ENCODE measurements around the gene KCNQ1OT1. TPM values are rescaled to one million over a fixed set of nuclear protein-coding genes. Genes with fewer than 3 reads are reported as not detected.

The KCNQ1OT1 gene
- total and polyA plus RNA-seq, 9 of the 15 experiments (the other 6 are each of a cell fraction or from before 2014, with no cell fraction given): 0.04 to 2.3 (median 0.74) TPM

GRCh38 chr11:2685051-2685450 lies 14.7 kb downstream of the KCNQ1OT1 start:
- H2AFZ ChIP-seq (ENCODE audit: low read depth, low read length): no peak overlapping the region
- no peak overlapping the region for H3K9ac ChIP-seq (ENCODE audit: insufficient read depth in 1 of 2, low read depth in 2 of 2, low read length in 2 of 2)
- FAIRE-seq (no peak), ATAC-seq (no peak), DNase-seq (ENCODE audit: extremely low read depth in 1 of 4, low spot score in 3 of 4) (no peak)
- in situ Hi-C loops (cut with MboI): no loop called here
- peaks cover 6% of the 10 kb centered on the region for H3K9me1 ChIP-seq (ENCODE audit: control insufficient read depth, insufficient read depth, low read length)
- 58% methylated on average over 6 of the region's 6 CpGs for WGBS (ENCODE audit: insufficient coverage, low coverage, missing lambda C conversion rate)
- H3K4me2 ChIP-seq (ENCODE audit: insufficient read depth, low read length): no peak overlapping the region
- POLR2A ChIA-PET: interaction anchor here (0.8 kb wide), 1 partner anchor 66 kb away, joined by 4 read pairs; no protein-coding TSS in a partner anchor
- peaks cover 59% of the 10 kb centered on the region for H4K20me1 ChIP-seq (replicated peaks; ENCODE audit: control insufficient read depth, insufficient read depth, low read length)
- H3K4me3 ChIP-seq: no peak overlapping the region
- BruUV-seq (replicated peaks): no TSS peak
- no peaks in the 10 kb centered on the region for H3K27me3 ChIP-seq (ENCODE audit: control insufficient read depth in 2 of 2, insufficient read depth in 2 of 2, low read length in 2 of 2)
- peaks cover 10 to 13% of the 10 kb centered on the region in 2 experiments; a peak in 4 of 5 replicates for H3K4me1 ChIP-seq (replicated peaks in 1 of 2; ENCODE audit: control insufficient read depth in 2 of 2, insufficient read depth in 2 of 2, low read length in 2 of 2)
- no peaks in the 10 kb centered on the region for H3K9me3 ChIP-seq (replicated peaks; ENCODE audit: control insufficient read depth, insufficient read depth, low read depth, low read length)
- no peak for TF ChIP-seq UBTF (IDR thresholded peaks at IDR 0.05; ENCODE audit: borderline replicate concordance in 1 of 2, low read depth in 2 of 2, low read length in 2 of 2)
- no peak for TF ChIP-seq KLF6 (CRISPR knock-in tag; IDR thresholded peaks at IDR 0.05; ENCODE audit: borderline replicate concordance)
- TF ChIP-seq RAD21 (CRISPR knock-in tag; conservative IDR thresholded peaks at IDR 0.05 in 1 of 2, IDR thresholded peaks at IDR 0.05 in 1 of 2): no peak
- no peak for TF ChIP-seq ZBTB1 (CRISPR knock-in tag; IDR thresholded peaks at IDR 0.05; ENCODE audit: borderline replicate concordance, low read depth)
- TF ChIP-seq ZNF274 (IDR thresholded peaks at IDR 0.05; ENCODE audit: borderline replicate concordance, low read depth, low read length): no peak
- TF ChIP-seq CCAR2 (IDR thresholded peaks at IDR 0.05; ENCODE audit: low read depth, low read length): no peak
- TF ChIP-seq, protein P1, sequence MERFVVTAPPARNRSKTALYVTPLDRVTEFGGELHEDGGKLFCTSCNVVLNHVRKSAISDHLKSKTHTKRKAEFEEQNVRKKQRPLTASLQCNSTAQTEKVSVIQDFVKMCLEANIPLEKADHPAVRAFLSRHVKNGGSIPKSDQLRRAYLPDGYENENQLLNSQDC (CRISPR knock-in tag; IDR thresholded peaks at IDR 0.05): no peak
- peaks cover 82% of the 10 kb centered on the region for H3K79me2 ChIP-seq (ENCODE audit: control insufficient read depth, insufficient read depth, low read length)
- CTCF ChIA-PET (ENCODE audit: low intra/inter-chr PET ratio): no interaction called here
- intact Hi-C loops (cut with micrococcal nuclease): no loop called here
- no peak overlapping the region for H3K27ac ChIP-seq (ENCODE audit: extremely low read depth, low read depth, low read length)
- H3K36me3 ChIP-seq (ENCODE audit: control insufficient read depth, insufficient read depth, low read length): peaks cover 67% of the 10 kb centered on the region; the same call in 2 of the 3 replicates
